ENCODE results near the gene SARDH.

The SARDH gene

DNA sequence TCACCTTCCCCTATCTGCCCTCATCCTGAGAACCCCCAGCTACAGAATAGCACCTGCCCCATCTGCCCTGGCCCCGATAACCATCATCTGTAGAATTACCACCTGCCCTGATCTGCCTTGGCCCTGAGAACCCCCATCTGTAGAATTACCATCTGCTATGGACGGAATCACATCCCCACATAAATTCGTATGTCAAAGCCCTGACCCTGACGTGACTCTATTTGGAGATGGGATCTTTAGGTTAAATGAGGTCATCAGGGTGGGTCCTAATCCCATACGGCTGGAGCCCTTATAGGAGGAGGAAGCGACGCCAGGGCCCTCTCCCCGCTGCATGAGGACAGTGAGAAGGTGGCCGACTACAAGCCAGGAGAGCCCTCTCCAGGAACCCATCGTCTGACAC lies 32.6 kb downstream of the SARDH start:
- FAIRE-seq, result no peak
- no peak for DNase-seq (ENCODE audit: low spot score)

DNA sequence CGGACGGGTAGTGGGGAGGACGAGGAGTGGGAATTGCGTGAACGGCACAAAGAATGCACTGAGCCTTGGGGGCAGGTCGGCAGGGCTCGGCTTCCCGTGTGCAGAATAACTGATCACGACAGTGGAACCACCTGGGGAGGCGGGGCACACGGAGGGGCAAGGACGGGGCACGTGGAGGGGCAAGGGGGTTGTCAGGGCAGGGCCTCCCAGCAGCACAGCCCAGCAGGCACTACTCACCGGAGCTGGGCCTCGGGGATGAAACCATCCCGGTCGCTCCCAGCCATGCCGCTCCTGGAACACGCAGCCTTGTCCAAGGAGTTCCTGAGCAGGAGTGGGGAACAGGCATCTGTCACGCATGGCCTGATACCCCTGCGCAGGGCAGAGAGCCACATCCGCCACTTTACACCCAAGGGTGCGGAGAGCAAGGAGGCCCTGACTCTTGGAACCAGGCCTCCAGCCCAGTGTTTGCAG lies 33.4 kb downstream of the SARDH start:
- no peak for FAIRE-seq
- DNase-seq (ENCODE audit: low spot score), result no peak

DNA sequence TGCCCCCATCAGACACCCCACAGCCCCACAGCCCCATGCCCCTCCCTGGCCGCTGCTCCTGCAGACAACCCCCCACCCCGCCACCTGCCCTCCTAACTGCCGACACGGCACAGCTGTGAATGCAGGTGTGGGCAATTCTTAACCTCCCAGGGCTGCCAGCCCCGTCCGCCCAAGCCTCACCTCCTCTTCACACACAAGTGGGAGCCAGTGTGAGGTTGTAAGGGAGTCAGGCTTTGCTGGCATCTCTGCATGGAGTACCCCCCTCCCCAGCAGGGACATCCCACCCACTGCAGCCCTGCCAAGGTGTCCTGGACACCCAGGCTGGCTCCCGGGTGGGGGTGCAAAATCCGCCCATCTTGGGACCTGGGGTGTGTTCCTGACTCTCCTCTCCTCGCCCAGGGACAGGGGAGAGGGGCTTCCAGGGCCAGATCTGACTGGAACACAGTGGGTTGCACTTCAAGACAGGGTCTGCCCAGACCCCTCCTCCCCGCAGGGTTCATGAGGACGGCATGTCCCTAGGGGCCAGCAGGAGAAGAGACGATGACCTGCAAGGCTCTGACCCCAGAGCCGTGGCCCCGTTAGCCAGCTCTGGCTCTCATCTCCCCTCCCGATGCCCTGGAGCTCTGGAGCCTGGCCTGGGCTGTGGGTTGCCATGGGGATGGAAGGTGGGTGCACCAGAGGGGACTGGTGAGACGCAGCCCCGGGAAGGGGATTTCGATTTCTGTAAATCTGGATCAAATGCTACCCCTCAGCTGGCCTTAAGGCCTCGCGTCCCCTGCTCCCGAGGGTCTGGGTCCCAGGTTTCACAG lies 34.4 kb downstream of the SARDH start:
- no peak for DNase-seq (ENCODE audit: low spot score)

DNA sequence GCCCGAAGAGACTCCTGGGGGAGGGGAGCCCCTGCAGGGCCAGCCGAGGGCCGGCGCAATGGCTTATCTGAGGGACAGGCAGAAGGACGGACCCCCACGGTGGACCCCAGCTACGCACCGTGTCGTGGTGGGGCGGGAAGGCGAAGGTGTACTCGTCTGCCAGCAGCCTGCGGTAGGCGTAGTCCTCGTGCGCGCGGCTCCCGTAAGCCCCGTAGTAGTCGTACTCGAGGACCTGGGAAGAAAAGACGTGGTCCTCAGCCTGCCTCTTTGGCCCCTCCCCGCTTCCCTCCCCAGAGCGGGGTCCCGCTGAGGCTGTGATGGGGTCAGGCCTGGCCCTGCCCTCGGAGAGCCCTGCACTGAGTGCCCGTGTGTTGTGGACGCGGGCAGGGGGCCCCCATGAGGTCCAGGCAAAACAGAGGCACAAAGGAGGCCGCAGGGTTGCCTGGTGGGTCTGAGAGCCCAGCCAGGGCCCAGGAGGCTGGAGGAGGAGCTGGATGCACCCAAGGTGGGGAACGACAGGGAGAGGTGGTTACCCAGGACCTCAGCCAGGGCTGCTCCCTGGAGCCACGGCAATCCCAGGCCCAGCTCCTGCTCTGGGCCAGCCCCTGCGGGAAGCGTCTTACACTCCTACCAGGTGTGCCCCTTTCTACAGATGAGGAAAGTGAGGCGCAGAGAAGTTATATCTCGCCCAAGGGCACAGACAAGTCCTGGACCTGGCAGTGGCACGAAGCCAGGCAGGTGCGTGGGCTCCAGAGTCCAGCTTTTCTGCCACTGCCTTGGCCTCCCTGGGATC lies 35.2 kb downstream of the SARDH start:
- DNase-seq (ENCODE audit: low spot score) (no peak), FAIRE-seq (no peak)

More for the DNA sequence above, 34.4 kb downstream of the SARDH start:
- FAIRE-seq, result no peak

DNA sequence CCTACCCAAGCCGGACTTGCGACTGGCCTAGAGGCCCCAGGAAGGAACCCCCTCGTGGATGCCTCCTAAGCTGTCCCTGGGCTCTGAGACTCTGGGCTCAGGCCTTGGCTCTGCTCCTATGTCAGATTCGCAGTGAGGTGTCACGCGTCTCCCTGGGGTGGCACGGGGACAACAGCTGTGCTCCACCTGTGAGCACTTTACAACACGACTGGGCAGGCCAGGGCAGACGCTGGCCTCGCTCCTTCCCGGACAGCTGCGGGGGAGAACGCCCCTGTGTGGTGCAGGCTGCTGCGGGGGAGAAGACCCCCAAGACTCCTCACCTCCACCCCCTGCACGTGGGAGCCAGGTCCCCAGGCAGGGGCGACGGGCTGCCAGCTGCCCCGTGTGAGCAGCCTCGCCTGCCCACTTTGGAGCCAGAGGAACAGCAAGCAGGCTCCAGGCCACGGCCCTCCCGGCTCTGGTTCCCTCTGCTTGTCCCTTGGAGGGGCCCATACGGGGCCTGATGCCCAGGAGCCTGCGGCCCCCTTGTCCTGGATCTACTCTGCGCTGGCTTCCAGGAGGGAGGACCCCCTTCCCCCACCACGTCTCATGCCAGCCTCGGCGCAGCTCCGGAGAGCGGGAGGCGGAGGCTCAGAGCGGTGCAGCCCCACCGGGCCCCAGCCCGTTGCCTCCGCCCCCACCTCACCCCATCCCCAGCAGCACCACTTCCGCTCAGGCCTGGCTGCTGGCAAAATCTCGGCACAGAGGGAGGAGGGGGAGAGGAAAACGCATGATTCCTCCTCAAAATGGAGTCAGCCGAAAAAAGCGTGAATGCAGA lies 36.0 kb downstream of the SARDH start:
- no peak for FAIRE-seq
- DNase-seq (ENCODE audit: low spot score), result no peak

DNA sequence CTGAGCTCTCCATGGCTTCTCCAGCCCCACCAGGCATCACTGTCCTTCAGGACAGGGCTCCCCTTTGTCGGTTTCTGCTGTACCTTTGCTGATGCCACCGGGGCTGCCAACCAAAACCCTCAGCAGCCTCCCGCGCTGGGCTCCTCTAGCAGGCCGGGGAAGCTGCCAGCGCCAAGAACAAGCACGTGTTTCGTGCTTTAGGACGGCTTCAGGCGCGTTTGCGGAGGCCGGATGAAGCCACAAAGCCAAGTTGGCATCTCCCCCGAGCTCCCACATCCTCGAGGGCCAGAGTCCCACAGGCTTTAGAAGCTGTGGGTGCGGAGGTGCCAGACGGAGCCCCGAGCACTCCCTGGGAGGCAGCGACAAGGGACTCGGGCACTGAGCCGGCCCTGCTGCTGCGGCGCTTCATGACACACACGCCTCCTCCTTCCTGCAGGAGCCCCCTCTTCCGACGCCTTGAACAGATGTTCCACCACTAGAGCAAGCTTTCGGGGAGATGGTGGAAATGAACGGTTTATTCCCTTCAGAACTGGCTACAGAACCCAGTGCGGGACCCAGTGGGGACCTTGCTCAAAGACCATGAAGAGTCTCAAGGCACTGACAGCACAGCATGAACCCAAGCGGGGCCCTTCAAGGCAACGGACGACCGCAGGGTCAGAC lies 36.7 kb downstream of the SARDH start:
- DNase-seq (ENCODE audit: low spot score) (no peak), FAIRE-seq (no peak)

DNA sequence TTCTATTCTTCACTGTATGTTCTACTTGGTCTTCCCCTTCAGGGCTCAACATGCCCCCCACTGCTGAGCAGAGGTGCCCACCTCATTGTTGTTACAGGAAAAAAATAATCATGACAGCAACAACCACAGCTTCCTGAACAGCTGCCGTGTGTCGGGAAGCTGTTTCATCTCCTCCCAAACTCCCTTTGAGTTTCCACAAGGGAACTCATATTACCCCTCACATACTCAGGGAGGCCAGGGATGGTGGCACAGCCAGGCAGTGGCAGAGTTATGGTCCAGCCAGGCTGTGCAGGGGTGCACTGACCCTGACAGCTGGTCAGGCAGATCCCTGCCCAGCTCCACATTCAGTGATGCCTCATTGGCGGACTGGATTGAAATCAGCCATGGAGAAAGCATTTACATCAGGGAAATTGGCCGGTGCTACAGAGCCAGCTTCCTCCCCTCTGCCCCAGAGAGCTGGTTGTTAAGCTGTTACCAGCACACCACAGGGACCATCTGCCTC lies 37.3 kb downstream of the SARDH start:
- no peak for FAIRE-seq
- no peak for DNase-seq (ENCODE audit: low spot score)

DNA sequence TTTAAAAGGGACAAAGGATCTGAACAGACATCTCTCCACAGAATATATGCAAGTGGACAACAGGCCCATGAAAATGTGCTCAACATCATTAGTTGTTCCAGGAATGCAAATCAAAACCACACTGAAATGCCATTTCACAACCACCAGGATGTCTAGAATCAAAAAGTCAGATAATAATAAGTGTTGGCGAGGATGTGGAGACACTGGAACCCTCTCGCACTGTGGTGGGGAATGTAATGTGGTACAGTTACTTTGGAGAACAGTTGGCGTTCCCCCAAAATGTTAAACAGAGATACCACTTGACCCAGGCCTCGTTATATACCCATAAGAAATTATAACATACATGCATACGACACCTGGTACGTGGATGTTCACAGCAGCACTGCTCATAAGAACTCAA lies 38.6 kb downstream of the SARDH start:
- DNase-seq (ENCODE audit: low spot score), result no peak
- no peak for FAIRE-seq

DNA sequence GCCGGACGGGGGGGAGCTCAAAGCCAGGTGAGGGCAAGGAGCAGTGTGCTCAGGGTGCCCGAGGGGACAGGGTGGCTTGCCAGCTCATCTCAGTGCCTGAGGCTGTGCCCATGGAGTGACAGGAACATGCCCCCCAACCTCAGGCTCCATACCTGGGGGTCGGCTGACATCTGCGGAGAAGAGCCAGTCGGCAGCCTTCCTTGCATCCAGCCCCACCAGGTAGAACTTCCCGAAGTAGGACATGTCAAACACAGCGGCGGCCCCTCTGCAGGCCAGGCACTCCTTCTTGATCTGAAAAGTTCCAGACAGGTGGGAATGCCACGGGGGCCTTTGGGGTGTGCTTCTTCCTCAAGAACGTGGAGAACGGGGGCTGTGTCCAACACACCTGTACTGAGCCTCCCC lies 42.1 kb downstream of the SARDH start:
- FAIRE-seq, result no peak
- no peak for DNase-seq (ENCODE audit: low spot score)

DNA sequence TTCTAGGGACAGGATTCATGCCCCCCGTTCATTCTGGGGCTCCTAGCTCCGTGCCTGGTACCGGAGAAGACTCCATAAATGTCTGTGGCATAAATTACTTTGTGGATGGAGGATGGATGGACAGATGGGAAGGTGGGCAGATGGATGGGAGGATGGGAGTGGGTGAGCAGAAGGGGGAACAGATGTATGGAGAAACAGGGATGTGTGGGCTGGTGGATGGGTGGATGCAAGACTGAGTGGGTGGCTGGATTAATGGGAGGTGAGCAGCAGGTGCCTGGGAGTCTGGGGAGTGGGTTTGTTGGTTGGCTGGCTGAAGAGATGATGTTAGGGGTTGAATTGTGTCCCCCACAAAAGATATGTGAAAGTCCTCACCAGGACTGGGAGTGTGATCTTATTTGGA lies 43.5 kb downstream of the SARDH start:
- DNase-seq (ENCODE audit: low spot score) (no peak), FAIRE-seq (no peak)

DNA sequence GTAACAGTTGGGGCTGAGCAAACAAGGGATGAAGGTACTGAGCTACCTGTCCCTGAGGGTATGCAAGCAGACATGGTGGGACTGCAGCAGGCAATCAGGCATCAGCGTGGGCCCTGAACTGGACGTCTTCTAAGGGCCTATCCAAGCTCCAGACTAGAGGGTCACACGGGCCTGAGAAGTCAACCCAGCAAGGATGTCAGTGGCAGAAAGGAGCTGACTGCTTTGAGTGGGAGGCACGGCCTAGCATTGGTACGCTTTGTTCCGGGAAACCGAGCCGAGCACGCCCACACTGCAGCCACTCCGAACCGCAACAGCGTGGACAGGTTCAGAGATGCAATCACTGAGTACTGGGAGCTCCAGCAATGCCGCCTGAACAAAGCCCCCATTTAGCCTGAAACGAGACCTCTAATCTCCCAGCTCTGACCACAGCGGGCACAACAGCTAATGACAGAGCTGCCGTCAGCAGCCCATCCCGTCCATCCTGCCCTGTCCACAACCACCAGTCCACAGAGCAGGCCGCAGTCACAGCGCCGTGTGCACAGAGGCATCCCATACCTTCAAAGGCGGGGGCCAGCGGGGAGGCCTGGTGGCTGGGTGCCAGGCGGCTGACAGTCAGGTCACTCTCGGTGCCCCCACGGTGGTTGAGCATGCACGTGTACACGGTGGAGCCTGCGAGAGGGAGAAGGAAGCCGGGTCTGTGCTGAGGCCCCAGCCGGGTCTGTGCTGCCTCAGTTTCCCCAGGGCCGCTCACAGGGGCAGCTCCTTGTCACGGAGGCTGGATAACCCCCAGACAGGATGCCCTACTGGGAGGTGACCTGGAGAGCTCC lies 44.2 kb downstream of the SARDH start:
- DNase-seq (ENCODE audit: low spot score), result no peak
- FAIRE-seq, result no peak

DNA sequence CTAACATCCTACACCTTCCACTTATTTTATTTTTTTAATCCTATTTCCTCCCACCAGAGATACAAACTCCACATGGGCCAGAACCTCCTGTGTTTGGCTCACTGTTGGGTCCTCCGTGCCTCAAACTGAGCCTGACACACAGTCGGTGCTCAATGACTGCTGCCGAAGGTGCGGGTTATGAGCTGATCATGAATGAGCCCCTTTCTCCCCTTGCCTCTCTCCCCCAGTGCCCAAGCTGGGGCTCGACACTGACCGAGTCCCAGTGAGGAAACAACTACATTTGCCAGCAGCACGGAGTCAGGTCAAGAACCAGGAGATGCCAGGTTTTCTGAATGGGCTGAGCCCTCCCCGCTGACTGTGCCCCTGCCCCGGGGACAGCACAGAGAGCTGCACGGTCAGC lies 45.0 kb downstream of the SARDH start:
- DNase-seq (ENCODE audit: low spot score) (no peak), FAIRE-seq (no peak)

DNA sequence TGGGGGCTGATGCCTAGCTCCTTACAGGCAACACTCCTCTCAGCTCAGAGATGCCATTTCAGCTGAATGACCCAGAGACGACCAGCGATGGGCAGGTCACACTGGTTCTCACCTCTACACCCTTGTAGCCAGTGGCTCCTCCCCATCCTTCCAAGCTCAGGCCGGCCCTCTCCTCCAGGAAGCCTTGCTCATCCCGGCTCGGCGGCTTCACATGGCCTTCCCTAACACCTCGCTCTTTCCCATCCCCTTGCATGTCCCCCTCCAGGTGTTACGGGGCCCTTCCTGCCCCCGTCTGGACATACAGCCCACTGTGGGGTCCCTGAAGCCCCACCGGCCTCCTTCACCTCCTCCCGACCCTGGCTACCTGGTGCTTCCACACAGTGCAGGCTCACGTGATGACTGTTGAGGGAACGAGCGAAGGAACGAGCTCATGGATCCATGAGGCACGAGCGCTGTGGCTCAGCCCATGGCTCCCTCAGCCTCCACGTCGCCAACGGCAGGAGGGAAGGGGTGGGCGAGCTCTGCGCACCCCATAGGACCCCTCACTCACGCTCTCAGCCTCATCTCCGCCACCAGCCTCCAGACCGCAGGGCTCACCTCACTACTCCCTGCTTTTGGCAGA lies 45.7 kb downstream of the SARDH start:
- no peak for FAIRE-seq
- no peak for DNase-seq (ENCODE audit: low spot score)

DNA sequence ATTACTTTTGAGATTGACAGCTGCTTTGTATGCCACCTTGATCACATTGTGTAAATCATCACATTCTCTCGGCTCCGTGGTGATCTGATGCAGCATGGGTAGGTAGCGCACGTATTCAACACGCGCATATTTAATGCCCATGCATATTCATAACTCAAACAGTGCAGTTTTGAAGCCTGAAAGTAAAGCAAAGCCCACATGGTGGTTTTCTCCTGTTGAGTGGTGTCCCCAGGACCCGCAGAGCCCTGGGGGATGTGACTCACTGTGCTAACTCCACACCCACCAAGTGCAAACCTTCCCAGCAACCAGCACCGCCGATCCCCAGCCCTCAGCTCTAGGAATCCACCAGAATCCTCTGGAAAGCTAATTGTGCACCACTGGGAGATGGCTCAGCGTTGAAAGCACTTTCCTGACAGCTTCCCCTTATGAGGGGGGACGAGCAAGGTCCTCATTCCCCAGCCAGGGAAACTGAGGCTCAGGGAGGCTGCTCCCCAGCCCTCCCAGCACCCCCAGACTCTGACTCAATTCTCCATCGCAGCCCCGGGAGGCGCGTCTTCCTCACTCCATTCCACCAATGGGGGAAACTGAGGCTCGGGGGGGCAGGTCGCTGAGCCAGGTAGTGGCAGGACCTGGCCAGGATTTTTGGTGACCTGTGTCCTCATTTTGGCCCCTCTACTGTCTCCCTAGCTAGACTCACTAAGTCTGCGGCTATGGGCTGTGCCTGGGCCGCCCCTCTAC lies 46.4 kb downstream of the SARDH start:
- no peak for FAIRE-seq
- DNase-seq (ENCODE audit: low spot score), result no peak

DNA sequence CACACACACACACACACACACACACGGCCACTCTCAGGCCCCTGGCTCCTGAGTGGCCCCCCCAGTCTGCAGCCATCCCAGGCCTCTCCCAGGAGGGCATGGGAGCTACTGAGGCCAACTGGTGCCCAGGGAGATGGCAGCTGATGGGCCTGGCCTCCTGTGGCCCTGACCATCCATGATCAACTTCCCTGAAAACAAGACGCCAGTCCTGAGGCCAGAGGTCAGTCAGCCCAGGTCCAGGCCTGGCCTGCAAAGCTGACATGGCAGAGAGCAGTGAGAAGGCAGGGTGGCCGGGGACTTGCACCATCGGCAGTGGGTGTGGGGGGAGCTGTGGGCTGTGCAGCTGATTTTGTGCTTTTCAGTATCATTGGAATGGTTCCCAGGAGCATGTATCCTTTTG lies 47.0 kb downstream of the SARDH start:
- FAIRE-seq (no peak), DNase-seq (ENCODE audit: low spot score) (no peak)

DNA sequence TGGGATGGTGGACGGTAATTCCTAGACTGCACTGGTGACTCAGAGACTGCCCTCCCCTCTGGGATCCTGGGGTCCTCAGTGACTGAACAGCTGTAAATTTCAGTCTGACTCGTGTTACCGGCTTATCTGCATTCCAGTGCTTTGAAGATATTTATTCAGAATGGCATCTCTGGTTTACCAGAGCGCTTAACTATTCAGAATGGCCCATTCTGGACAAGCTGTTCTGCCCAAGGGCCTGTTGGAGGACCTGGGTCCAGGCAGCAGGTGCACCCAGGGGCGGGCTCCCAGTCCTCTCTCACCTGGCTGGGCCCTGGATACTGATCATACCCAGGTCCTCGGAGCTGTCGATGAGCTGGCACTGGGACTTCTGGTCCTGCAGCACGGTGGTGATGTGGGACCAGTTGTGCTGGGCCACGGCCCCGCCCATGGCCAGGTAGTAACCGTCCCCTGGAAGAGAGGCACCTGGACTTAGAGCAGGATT lies 48.0 kb downstream of the SARDH start:
- FAIRE-seq (no peak), DNase-seq (ENCODE audit: low spot score) (no peak)

DNA sequence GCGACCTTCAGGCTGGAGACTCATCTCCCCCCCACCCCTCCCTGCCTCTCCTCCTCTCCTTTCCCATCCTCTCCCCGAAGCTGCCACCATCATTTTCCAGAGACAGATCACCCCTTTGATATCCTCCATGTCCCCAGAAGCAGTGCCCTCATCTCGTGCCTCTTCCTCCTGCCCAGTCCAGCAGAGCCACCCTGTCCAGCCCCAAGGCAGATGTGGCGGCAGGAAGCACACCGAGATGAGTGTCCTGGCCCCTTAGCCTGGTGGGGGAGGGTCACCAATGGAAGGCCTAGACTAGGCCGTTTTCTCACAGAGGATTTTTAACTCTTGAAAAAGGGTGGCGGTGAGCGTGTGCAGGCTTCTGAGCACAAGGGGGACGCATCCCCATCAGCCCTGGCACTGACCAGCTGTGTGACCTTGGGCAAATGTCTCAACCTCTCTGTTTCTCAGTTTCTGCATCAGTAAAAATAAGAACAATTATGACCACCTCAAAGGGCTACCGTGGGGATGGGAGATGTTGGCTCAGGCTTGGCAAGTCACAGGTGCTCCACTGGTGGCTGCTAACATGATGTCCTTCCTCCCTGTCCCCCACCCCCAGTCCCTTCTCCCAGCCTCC lies 48.9 kb downstream of the SARDH start:
- no peak for FAIRE-seq
- no peak for DNase-seq (ENCODE audit: low spot score)
